Cerebellar nuclear complex (tissue), 1 donor: ENCODE measurements around the gene GAPT.
"Not testable (repeated sequence)": the region's sequence is repeated elsewhere in the genome, so short reads cannot be mapped to it uniquely, and the experiment has no call there.

Source experiments
- DNase-seq, 2 experiments: peaks; one replicate each; lab custom pipeline; 2025; lab: John Stamatoyannopoulos, UW

The GAPT gene

GRCh38 chr5:58504766-58505165 lies 13.5 kb downstream of the GAPT start:
- DNase-seq = no peak

GRCh38 chr5:58505502-58505901 lies 14.3 kb downstream of the GAPT start:
- no peak for DNase-seq

- DNase-seq = no peak
These were observed 14.9 kb downstream of the GAPT start for GRCh38 chr5:58505971-58506640.

GRCh38 chr5:58507715-58508114 lies 16.5 kb downstream of the GAPT start:
- DNase-seq = no peak

- no peak for DNase-seq
These were observed 26.0 kb downstream of the GAPT start for GRCh38 chr5:58517198-58517597.

GRCh38 chr5:58523956-58524355 lies 32.7 kb downstream of the GAPT start:
- no peak for DNase-seq

- DNase-seq = no peak
These were observed 33.3 kb downstream of the GAPT start for GRCh38 chr5:58524571-58524970.

- DNase-seq = no peak
These were observed 39.8 kb downstream of the GAPT start for GRCh38 chr5:58530942-58531490.

- DNase-seq = not testable (repeated sequence)
These were observed 50.7 kb downstream of the GAPT start for GRCh38 chr5:58541935-58542334.

GRCh38 chr5:58542709-58543108 lies 51.5 kb downstream of the GAPT start:
- no peak for DNase-seq

- no peak for DNase-seq
These were observed 52.5 kb downstream of the GAPT start for GRCh38 chr5:58543723-58544122.

- no peak for DNase-seq
These were observed 53.0 kb downstream of the GAPT start for GRCh38 chr5:58544195-58544594.

GRCh38 chr5:58544926-58545325 lies 53.7 kb downstream of the GAPT start:
- DNase-seq = no peak

- no peak for DNase-seq
These were observed 54.7 kb downstream of the GAPT start for GRCh38 chr5:58545912-58546311.
